NCI-H128 (cell line): ENCODE results near the gene ODC1.
"Not testable (repeated sequence)": the region's sequence is repeated elsewhere in the genome, so short reads cannot be mapped to it uniquely, and the experiment has no call there.

ENCODE experiments used
- DNase-seq: peaks from one replicate; lab custom pipeline; 2025; ENCODE audit not compliant: unreplicated experiment; lab: John Stamatoyannopoulos, UW

Gene ODC1

DNA sequence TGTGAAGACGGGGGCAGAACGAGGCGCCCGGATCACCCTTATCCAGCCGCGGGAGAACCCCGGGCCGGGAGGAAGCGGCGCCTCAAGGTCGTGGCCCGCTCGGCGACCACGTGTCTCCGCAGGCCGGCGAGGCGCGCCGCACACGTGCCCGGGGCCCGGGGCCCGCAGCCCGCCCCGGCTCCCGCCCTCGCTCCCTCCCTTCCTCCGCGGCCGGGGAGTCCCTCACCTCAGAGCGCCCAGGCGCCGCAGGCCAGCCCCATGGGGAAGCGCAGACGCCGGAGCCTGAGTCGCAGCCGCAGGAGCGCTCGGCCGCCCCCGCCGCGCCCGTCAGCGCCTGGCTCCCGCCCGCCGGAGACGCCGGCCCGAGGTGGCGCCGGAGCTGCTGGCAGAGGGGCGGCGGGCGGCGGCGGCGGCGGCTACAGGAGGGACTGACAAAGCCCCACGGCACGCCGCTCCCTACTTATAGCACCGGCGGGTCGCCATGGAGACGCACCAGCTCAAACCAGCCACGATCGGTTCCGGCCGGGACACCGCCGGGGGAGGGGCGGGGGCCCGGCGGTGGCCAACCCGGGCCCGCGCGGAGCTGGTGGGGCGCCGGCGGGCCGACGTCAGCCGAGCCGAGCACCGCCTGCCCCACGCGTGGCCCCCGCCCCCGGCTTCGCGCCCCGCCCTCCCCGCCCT is at the start of gene ODC1:
Gene ODC1, minus strand, starts transcription at position 433 of the 681 bp plus-strand sequence. CDS start 3,295 bp downstream, outside the sequence.
- peak; percentile 72 for DNase-seq

DNA sequence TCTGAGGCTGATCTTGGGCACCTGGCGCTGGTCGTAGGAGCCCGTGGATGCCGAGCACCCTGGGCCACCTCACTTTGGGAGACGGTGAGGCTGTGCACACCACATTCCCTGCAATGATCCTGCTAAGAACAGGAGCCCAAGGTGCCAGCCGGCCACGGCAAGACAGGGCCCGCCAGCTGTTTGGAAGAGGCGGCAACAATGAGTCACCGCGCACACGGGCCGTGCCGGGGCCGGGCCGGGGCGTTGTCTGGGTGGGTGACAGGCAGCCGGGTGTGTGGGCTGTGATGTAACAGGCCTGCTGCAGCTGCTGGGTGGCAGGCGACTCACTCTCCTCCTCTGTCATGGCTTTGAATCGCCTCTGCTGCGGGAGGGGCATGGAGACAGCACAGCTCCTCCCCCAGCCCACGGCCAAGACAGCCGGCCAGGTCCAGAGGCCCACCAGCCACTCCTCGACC is 49.7 kb upstream of the ODC1 start:
- DNase-seq: no peak

DNA sequence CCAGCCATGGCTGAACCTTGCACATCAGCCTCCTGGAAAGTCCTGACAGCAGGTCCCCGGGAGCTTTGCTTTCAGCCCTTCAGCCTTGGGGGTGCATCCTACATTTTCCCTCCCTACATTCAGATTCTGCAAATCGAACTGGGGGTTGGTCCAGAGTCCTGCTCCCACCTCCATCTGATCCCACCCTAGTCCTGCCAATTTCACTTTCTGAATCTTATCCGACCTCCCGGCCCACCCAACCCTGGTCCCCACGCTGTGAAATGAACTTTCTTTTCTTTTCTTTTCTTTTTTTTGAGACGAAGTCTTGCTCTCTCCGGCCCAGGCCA is 47.8 kb upstream of the ODC1 start:
- DNase-seq: no peak

GRCh38 chr2:10495311-10495987 is 47.3 kb upstream of the ODC1 start:
- no peak for DNase-seq

DNA sequence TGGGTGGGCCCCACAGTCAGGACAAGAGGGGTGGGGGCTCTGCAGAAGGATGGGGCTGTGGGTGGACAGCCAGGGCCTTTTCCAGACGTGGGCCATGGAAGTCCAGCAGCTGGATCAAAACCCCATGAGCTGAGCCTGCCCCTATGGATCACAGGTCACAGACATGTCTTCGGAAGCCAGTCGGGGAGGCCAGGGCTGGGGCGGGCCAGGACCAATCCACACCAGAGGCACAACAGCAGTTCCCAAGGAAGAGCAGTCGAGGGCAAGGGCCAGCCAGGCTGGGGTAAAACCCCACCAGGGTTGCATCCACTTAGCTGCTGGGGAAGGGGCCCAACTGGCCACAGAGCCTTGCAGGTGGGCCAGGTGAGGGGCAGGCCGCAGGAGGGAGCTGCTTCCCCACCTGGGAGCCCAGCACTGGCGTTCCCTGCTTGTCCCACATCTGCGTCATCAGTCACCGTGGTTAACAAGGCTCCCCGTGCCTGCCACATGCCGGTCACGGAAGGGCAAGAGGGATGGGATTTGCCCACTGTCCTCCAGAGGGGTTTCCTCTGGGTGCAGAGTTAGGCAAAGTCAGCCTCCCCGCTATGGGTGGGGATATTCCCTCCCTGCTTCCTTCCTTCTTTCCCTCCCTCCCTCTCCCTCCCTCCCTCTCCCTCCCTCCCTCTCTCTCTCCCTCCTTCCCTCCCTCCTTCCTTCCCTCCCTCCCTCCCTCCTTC is 46.4 kb upstream of the ODC1 start:
- no peak for DNase-seq

- no peak for DNase-seq
Observed at GRCh38 chr2:10493634-10494281, 45.6 kb upstream of the ODC1 start.

- no peak for DNase-seq
Observed at GRCh38 chr2:10493075-10493633, 45.0 kb upstream of the ODC1 start.

DNA sequence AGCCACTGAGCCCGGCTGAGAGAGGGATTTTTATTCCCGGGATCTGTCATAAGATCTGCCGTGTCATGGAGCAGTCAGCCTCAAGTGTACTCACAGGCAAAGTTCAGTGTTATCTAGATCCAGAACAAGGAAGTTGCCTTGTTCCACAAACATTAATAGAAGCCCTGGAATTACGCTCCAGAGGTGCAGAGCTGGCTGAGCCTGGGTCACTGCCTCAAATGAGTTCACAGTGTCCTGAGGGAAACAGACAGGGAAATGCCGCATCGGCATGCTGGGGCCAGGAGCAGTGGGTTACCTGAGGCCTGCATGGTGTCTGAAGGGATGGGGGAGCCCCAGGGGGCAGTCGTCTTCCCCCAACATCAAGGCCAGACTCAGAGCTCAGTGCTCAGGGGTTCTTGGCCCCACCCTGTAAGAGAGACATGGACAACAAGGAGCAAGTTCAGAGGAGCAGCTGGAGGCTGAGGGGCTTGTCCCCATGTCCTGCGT is 42.7 kb upstream of the ODC1 start:
- no peak for DNase-seq

DNA sequence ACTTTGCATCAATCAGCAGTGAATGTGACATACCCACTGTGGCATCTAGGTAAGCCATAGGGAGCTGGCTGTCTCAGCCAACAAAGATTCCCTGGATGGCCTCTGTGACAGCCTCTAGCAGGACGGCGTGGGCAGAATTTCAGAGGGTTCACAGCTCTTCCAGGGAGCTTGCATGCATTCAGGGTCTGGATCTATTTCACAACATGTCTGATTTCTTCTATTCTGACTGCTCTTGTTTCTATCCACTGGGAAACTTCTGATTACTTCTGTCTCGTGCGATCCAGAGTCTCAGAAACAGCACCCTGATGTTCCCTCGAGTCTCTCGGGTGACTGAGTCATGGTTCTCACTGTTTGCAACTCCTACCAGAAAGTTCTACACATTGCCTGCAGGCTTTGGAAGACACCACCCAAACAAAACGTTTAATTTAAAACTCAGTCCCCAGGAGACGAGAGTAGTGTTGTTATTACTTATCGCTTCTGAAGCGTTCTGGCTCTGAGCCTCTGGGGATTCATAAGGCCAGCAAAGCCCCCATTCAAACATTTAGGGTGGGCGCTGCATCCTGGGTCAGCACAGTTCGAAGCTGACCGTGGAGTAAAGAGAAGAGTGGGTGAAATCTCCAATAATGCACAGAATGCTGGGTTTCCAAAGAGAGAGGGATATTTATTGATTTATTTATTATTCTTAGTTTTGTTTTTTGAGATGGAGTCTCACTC is 41.9 kb upstream of the ODC1 start:
- DNase-seq: no peak

DNA sequence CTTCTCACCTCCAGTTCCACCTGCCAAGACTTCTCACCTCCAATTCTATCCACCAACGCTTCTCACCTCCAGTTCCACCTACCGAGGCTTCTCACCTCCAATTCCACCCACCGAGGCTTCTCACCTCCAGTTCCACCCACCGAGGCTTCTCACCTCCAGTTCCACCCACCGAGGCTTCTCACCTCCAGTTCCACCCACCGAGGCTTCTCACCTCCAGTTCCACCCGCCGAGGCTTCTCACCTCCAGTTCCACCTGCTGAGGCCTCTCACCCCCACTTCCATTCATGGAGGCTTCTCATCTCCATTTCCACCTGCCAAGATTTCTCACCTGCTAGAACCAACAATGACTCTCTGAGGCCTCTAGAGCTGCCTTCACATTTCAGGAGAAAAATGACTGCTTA is 40.0 kb upstream of the ODC1 start:
- DNase-seq: not testable (repeated sequence)

DNA sequence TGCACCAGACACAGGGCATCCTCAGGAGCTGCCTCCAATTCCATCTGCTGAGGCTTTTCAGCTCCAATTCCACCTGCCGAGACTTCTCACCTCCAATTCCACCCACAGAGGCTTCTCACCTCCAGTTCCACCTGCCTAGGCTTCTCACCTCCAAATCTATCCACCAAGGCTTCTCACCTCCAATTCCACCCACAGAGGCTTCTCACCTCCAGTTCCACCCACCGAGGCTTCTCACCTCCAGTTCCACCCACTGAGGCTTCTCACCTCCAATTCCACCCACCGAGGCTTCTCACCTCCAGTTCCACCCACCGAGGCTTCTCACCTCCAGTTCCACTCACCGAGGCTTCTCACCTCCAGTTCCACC is 39.6 kb upstream of the ODC1 start:
- not testable (repeated sequence) for DNase-seq

DNA sequence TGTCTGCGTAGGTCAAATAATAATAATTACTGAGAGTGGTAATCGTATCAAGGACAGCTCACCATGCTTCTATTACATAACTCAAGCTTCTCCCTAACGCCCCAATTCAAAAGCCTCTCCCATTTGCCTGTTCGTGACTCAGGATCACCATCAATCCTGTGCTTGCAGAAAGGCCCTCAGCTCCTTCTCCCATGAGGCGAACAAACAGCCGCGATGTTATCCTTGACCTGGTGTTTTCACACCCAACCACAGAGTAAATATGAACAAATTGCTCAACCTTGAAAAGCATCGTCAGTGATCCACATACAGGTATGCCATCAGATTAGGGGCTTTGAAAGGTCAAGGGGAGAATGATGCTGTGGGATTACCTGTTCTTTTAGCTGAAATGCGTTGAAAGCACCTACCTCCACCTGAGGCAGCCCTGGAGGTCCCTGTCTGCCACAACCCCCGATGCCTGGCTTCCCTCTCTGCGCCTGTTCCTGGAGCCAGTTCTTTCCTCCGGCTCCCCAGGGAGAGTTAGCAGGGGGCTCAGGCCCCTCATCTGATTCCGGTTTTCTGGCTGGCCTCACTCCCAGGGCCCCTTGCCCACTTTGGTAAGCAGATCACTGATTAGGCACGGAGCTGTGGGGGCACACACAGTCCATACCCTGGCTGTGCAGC is 39.1 kb upstream of the ODC1 start:
- no peak for DNase-seq

GRCh38 chr2:10486601-10487079 is 38.5 kb upstream of the ODC1 start:
- DNase-seq: no peak

DNA sequence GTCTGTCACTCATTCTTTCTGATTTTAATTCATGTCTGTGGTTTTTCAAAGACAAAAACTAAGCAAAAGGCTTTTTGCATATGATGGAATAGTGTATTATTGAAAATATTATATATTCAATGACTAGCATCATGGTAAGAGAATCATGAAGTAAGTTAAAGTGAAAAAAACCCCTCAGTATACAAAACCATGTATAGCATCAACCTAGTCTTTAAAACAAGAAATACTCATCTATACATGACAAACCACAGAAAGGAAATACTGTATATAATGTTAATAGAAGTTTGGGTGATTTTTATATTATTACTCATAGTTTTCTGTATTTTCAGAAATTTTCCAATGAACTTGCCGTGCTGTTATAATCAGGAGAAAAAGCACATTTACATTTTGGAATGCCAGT is 38.0 kb upstream of the ODC1 start:
- no peak for DNase-seq

DNA sequence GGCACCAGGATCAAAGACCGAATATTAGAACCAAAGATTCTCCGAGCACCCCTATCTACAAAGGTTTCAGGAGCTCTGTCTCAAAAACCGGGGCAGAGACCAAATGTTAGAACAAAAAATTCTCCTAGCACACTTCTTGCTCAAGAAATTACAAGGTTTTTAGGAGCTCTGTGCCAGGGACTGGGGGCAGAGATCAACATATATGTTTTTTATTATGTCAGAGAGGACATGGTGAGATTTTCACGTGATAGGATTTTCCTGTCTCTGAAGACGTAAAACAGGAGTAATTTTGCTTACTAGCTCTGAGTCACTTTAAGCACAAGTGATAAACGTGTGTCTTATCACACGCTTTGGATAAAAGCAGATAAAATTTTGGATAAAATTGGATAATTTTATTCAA is 34.8 kb upstream of the ODC1 start:
- DNase-seq: no peak

GRCh38 chr2:10482460-10482859 is 34.3 kb upstream of the ODC1 start:
- no peak for DNase-seq

GRCh38 chr2:10481666-10482157 is 33.6 kb upstream of the ODC1 start:
- DNase-seq: no peak

GRCh38 chr2:10481055-10481665 is 33.0 kb upstream of the ODC1 start:
- no peak for DNase-seq

GRCh38 chr2:10480359-10480949 is 32.3 kb upstream of the ODC1 start:
- DNase-seq: no peak
